Effector memory CD8-positive, alpha-beta T cell (primary cell): Measurements from ENCODE around the gene LYVE1.
"Not testable (repeated sequence)": the region's sequence is repeated elsewhere in the genome, so short reads cannot be mapped to it uniquely, and the experiment has no call there.

Experiments
- ATAC-seq: fragments of 150-1000 bp; cut with Tn5 transposase; replicated peaks from 2 replicates; pipeline ENCODE4 v1.10.0; 2021; ENCODE audit warnings: mild to moderate bottlenecking, moderate library complexity
- DNase-seq, 3 experiments: peaks; one replicate each; pipeline ENCODE4 v3.0.0; 2021
- H3K27ac Mint-ChIP-seq, 2 donors: one replicate each; pipeline ENCODE4 v1.8.0; 2022; ENCODE audit warnings: mild to moderate bottlenecking in 2 of 2, mixed read lengths in 2 of 2, moderate library complexity in 2 of 2
- H3K27me3 Mint-ChIP-seq, 2 donors: one replicate each; pipeline ENCODE4 v1.8.0; 2022; ENCODE audit warnings: mixed read lengths in 2 of 2
- H3K36me3 Mint-ChIP-seq: one replicate; pipeline ENCODE4 v1.8.0; 2022; ENCODE audit warnings: mild to moderate bottlenecking, moderate library complexity, mixed read lengths; ENCODE audit not compliant: insufficient read depth
- H3K4me1 Mint-ChIP-seq, 2 donors: one replicate each; pipeline ENCODE4 v1.8.0; 2022; ENCODE audit warnings: low read depth in 2 of 2, mixed read lengths in 2 of 2
- H3K4me3 Mint-ChIP-seq, 2 donors: one replicate each; pipeline ENCODE4 v1.8.0; 2022; ENCODE audit warnings: mild to moderate bottlenecking in 2 of 2, mixed read lengths in 2 of 2, moderate library complexity in 2 of 2
- H3K9me3 Mint-ChIP-seq, 2 donors: one replicate each; pipeline ENCODE4 v1.8.0; 2022; ENCODE audit warnings: mixed read lengths in 2 of 2

LYVE1 gene

GRCh38 chr11:10602366-10602765 is 33.9 kb upstream of the LYVE1 start:
- H3K9me3 Mint-ChIP-seq, result no peaks in the 10 kb centered on the region
- H3K27ac Mint-ChIP-seq, result no peak overlapping the region
- ATAC-seq (no peak), DNase-seq (no peak)
- peaks cover 31 to 46% of the 10 kb centered on the region in 2 donors for H3K27me3 Mint-ChIP-seq
- H3K36me3 Mint-ChIP-seq, result no peaks in the 10 kb centered on the region
- H3K4me1 Mint-ChIP-seq, result no peaks in the 10 kb centered on the region
- H3K4me3 Mint-ChIP-seq, result no peak overlapping the region

DNA sequence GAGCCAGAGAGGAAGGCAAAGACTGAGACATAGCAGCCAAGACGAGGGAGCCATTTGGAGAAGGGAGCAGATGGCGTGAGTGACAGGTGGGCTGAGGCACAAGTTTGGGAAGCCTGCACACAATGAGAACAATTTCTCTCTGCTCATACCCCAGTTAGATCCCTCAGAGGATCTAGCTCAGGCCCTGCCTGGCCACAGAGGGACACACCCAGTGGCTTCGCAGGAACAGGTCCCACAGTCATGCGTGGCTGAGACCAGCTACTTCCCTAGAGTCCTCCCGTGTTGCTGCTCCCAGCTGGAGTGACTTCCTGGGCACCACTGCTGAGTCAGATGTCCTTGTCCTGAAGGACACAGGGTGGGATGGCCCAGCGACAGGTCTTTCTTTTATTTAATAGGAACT is 33.4 kb upstream of the LYVE1 start:
- Mint-ChIP-seq H3K36me3 (no peaks in the 10 kb centered on the region), H3K9me3 (no peaks in the 10 kb centered on the region), H3K4me3 (no peak overlapping the region), H3K27ac (no peak overlapping the region), H3K4me1 (no peaks in the 10 kb centered on the region), H3K27me3 (peaks cover 29 to 41% of the 10 kb centered on the region in 2 donors)
- no peak for ATAC-seq
- no peak for DNase-seq

DNA sequence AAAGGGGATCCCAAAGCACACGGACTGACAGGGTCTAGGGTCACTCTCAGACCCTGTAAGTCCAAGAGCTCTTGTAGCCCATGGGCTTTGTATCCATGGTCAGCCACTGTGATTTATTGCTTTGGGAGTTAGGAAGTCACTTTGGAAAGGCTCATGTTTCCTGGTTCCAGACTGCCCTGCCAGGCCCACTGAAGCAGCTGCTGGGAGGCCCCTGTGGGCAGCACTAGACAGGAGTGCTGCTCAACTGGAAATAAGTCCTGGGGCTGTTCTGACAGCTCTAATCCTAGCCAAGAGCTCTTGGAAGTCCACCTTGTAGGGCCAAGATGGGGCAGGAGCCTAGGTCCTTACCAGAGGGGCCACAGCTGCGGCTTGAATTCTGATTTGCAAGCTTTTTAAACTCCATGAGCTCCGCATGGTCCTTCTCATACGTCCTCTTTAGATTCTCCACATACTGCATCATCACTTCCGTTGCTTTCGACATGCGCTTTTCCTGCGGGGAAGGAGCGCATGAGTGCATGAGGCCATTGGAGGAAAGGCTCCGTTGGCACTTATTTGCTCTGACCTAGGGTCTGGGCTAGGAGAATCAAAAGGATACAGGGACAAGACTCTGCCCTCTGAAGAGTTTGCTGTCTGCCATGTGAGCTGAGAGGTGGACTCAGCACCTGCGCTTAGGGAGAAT is 32.2 kb upstream of the LYVE1 start:
- DNase-seq (no peak), ATAC-seq (no peak)
- no peak overlapping the region for H3K27ac Mint-ChIP-seq
- H3K4me3 Mint-ChIP-seq, result no peak overlapping the region
- peaks cover 29 to 30% of the 10 kb centered on the region in 2 donors for H3K27me3 Mint-ChIP-seq
- no peaks in the 10 kb centered on the region for H3K36me3 Mint-ChIP-seq
- H3K9me3 Mint-ChIP-seq, result no peaks in the 10 kb centered on the region
- H3K4me1 Mint-ChIP-seq, result no peaks in the 10 kb centered on the region

DNA sequence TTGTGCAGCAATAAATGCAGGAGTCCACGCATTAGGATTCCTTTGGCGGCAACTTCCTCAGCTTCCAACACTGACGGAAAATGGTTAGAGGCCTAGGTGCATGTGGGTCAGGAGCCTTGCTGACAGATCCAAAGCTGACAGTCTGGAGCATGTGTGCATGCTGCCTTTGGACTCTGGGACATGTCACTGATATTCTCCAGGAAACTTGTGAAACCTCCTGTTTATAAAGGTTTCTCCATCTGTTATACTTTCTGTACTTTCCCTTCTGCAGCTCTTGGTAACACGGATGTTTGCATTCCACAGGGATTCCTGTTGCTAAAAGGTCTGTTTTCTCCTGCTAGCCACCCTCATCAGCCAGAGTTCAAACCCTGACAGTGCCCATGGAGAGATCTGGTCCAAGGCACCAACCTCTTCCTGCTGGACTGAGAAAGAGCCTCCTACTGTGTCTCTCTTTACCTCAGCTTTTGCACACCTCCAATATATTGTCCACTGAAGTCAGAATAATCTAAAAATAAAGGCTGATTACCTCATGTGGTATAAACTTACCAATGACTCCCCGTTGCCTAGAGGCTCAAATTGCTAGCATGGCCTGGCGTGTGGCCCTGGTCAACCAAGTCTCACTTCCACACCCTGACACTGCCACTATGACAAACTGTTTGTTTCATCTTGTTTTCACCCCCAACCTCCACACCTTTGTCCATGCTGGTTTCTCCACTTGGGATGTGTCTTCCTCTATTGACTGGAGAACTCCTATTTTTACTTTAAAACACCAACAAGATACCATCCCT is 31.1 kb upstream of the LYVE1 start:
- no peak overlapping the region for H3K27ac Mint-ChIP-seq

DNA sequence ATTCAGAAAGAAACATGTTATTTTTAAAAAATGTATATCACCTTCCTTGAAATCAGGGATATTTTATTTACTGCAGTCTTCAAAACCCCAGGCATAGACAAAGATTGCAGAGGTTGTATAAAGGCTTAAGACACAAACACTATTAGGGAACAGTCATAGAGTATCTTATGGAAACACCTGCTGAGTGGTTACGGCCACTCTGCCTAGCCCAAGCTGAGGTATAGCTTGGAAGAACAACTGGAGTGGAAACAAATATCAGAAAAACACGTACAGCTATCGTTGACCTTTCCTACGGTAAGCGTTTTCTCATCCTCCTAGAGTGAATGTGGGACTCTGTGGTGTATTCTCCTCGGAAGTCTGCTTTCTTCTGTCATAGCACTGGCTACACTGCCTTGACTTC is 30.4 kb upstream of the LYVE1 start:
- no peak for DNase-seq
- ATAC-seq, result no peak
- no peak overlapping the region for H3K4me3 Mint-ChIP-seq
- no peaks in the 10 kb centered on the region for H3K9me3 Mint-ChIP-seq
- H3K27me3 Mint-ChIP-seq, result peaks cover 22 to 29% of the 10 kb centered on the region in 2 donors
- no peaks in the 10 kb centered on the region for H3K4me1 Mint-ChIP-seq
- no peak overlapping the region for H3K27ac Mint-ChIP-seq
- H3K36me3 Mint-ChIP-seq, result no peaks in the 10 kb centered on the region

More for the DNA sequence above, 31.1 kb upstream of the LYVE1 start:
- Mint-ChIP-seq H3K27me3 (peaks cover 26 to 29% of the 10 kb centered on the region in 2 donors), H3K4me3 (no peak overlapping the region), H3K36me3 (no peaks in the 10 kb centered on the region), H3K4me1 (no peaks in the 10 kb centered on the region), H3K9me3 (no peaks in the 10 kb centered on the region)
- no peak for ATAC-seq
- DNase-seq, result no peak

DNA sequence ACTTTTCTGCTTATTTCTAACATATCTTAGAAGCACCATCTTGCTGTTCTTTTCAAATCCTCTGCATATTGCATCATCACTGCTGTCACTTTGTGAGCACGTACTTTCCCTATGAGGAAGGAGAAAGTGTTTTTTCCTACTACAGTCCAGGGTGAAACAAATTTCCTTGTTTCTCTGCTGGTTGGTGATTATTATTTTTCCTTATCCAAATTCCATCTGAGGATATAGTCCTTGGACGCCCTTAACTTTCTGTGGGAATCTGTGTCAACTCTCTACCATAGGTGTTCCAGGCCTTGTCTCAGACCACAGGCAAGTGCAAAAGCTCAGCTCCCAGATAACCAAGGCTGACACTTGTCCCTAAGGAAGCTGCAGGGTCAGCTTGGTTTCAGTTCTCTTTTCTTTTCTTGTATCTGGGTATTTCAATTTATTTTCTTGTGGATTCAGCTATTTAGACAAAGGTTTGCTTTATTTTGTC is 29.4 kb upstream of the LYVE1 start:
- no peak overlapping the region for H3K27ac Mint-ChIP-seq
- ATAC-seq, result no peak
- H3K4me3 Mint-ChIP-seq, result no peak overlapping the region
- no peaks in the 10 kb centered on the region for H3K4me1 Mint-ChIP-seq
- peaks cover 29 to 30% of the 10 kb centered on the region in 2 donors for H3K27me3 Mint-ChIP-seq
- no peaks in the 10 kb centered on the region for H3K36me3 Mint-ChIP-seq
- no peak for DNase-seq
- H3K9me3 Mint-ChIP-seq, result no peaks in the 10 kb centered on the region

DNA sequence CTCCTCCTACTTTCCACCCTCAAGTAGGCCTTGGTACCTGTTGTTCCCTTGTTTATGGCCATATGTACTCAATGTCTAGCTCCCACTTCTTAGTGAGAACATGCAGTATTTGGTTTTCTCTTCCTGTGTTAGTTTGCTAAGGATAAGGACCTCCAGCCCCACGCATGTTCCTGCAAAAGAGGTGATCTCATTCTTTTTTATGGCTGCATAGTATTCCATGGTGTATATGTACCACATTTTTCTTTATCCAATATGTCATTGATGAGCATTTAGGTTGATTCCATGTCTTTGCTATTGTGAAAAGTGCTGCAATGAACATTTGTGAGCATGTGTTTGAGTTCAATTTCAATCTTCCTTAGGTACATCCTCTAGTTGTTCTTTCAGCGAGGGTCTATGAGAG is 27.4 kb upstream of the LYVE1 start:
- H3K4me3 Mint-ChIP-seq, ATAC-seq, H3K4me1 Mint-ChIP-seq, H3K36me3 Mint-ChIP-seq, H3K27ac Mint-ChIP-seq, H3K9me3 Mint-ChIP-seq, DNase-seq: not testable (repeated sequence)
- H3K27me3 Mint-ChIP-seq, result peaks cover 25 to 27% of the 10 kb centered on the region in 2 donors

DNA sequence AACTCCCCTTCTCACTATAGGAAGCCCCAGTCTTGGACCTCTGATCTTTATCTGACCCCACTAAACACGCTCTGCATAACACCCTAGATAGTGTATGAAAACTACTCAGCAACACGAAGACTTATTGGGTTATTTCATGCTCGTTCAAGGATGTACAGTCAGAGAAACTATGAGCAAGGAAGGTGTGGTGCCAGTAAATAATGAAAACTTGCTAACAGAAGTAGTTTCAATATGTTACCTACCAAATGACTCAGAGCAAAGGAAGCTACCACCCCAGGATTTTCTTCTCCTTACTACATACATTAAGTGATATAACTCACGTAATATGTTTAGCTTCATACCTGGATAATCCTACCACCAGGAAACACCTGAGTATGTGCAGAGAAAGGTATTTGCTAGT is 25.9 kb upstream of the LYVE1 start:
- H3K4me1 Mint-ChIP-seq, result no peaks in the 10 kb centered on the region
- ATAC-seq, result no peak

DNA sequence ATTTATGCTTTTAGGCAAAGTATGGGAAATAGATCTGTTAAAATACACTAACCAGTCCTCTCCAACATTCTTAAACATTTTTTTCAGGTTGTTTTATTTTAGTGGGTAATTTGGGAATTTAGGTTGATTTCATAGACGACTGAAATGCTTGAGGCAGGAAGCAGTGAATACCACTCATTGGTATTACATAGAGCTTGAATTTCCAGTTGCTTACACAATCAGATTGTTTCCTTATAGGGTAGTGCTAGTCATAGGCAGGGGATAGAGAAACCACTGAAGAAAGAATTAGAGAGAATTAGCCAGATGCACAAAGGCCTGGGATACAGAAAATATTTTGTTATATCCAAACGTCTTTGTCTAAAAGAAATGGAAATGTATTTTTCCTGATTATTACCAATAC is 23.9 kb upstream of the LYVE1 start:
- Mint-ChIP-seq H3K27me3 (peaks cover 38 to 42% of the 10 kb centered on the region in 2 donors), H3K36me3 (no peaks in the 10 kb centered on the region), H3K27ac (no peak overlapping the region), H3K4me3 (no peak overlapping the region), H3K9me3 (no peaks in the 10 kb centered on the region), H3K4me1 (no peaks in the 10 kb centered on the region)
- ATAC-seq (no peak), DNase-seq (no peak)

More for the DNA sequence above, 25.9 kb upstream of the LYVE1 start:
- Mint-ChIP-seq H3K9me3 (no peaks in the 10 kb centered on the region), H3K27ac (no peak overlapping the region), H3K4me3 (no peak overlapping the region), H3K27me3 (peaks cover 29 to 30% of the 10 kb centered on the region in 2 donors), H3K36me3 (no peaks in the 10 kb centered on the region)
- no peak for DNase-seq

DNA sequence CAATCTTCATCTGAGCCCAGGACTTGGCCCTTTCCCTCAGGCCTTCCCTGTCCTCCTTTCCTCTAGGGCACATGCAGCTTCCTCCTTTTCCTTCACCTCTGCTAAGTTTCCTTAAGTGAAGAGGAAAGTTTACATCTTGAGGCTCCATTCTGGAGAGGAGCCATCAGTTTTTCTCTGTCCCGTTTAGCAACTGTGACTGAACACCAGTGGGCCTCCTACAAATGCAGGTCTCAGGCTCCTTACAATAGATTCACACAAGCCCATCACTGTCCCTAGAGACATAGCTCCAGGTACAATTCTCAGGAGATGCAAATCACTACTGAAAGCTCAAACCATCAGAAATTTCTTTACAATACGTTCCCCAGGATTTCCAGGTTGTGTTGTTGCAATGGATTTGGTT is 23.3 kb upstream of the LYVE1 start:
- H3K27me3 Mint-ChIP-seq, result peaks cover 39 to 42% of the 10 kb centered on the region in 2 donors
- ATAC-seq, result no peak
- no peak for DNase-seq
- H3K4me1 Mint-ChIP-seq, result no peaks in the 10 kb centered on the region
- H3K4me3 Mint-ChIP-seq, result no peak overlapping the region
- no peak overlapping the region for H3K27ac Mint-ChIP-seq
- H3K9me3 Mint-ChIP-seq, result no peaks in the 10 kb centered on the region
- no peaks in the 10 kb centered on the region for H3K36me3 Mint-ChIP-seq

DNA sequence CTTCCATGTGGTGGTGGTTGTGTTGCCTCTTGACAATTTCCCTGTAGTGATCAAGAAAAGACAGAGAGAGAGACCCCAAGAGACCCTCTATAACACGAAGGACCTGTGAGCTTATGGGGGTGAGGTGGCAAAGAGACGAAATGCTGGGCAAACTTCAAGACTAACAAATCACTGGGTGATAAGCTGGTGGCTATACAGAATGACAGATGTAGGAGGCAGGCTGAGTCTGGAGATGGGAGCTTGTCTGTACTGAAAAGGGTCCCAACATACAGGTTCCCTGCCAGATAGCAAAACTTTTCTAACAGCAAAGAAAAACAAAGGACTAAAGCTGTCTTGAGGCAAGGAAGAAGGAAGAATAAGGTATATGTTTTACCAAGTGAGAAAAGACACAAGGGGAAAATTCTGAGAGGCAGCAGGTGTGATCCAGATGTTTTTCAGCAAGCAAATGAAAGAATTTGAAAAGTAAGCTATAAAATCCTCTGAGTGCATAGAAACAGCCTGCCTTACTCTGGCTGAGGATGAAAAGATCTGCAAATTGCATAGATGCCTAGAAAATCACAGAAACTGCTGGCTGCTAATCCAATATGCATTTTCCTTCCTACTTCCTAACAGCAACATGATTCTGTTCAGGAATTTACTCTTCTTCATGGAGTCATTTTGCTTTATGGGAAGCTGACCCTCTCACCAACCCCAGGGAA is 21.9 kb upstream of the LYVE1 start:
- H3K36me3 Mint-ChIP-seq, result no peaks in the 10 kb centered on the region
- no peaks in the 10 kb centered on the region for H3K4me1 Mint-ChIP-seq
- DNase-seq, result no peak
- no peaks in the 10 kb centered on the region for H3K9me3 Mint-ChIP-seq
- H3K4me3 Mint-ChIP-seq, result no peak overlapping the region
- no peak overlapping the region for H3K27ac Mint-ChIP-seq
- no peak for ATAC-seq
- H3K27me3 Mint-ChIP-seq, result peaks cover 30 to 48% of the 10 kb centered on the region in 2 donors

DNA sequence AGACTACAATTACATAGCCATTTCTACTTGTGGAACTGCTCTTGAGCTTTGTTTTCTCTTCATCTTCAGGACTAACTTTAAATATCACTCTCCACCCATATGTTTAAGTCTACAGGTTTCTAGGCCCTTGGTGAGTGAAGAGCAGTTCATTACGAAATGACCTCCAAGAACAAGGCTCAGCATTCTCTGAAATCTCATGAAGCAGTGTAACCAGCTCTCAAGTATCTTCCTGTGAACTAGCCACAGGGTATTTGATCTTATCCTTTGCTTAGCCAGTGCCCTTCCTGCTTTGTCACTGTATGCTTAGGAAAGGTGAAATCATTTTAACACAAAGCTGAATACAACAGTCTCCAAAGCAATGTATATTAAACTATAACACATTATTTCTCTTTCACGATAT is 20.4 kb upstream of the LYVE1 start:
- DNase-seq, result no peak
- no peak overlapping the region for H3K27ac Mint-ChIP-seq
- no peak overlapping the region for H3K4me3 Mint-ChIP-seq
- no peaks in the 10 kb centered on the region for H3K36me3 Mint-ChIP-seq
- ATAC-seq, result no peak
- no peaks in the 10 kb centered on the region for H3K9me3 Mint-ChIP-seq
- H3K4me1 Mint-ChIP-seq, result no peaks in the 10 kb centered on the region
- H3K27me3 Mint-ChIP-seq, result peaks cover 29 to 49% of the 10 kb centered on the region in 2 donors

GRCh38 chr11:10587995-10588394 is 19.5 kb upstream of the LYVE1 start:
- Mint-ChIP-seq H3K9me3 (no peaks in the 10 kb centered on the region), H3K4me3 (no peak overlapping the region), H3K36me3 (no peaks in the 10 kb centered on the region), H3K27ac (no peak overlapping the region), H3K27me3 (peaks cover 37 to 50% of the 10 kb centered on the region in 2 donors), H3K4me1 (no peaks in the 10 kb centered on the region)
- ATAC-seq (no peak), DNase-seq (no peak)
